HG03108 (cell line): Measurements from ENCODE around the gene IPO8.
"Not testable (repeated sequence)": the region's sequence is repeated elsewhere in the genome, so short reads cannot be mapped to it uniquely, and the experiment has no call there.

Source experiments
- ATAC-seq: cut with Tn5 transposase; IDR thresholded peaks from one replicate; pipeline ENCODE4 v1.9.1; 2021; ENCODE audit warnings: moderate library complexity; ENCODE audit not compliant: unreplicated experiment

The IPO8 gene

DNA sequence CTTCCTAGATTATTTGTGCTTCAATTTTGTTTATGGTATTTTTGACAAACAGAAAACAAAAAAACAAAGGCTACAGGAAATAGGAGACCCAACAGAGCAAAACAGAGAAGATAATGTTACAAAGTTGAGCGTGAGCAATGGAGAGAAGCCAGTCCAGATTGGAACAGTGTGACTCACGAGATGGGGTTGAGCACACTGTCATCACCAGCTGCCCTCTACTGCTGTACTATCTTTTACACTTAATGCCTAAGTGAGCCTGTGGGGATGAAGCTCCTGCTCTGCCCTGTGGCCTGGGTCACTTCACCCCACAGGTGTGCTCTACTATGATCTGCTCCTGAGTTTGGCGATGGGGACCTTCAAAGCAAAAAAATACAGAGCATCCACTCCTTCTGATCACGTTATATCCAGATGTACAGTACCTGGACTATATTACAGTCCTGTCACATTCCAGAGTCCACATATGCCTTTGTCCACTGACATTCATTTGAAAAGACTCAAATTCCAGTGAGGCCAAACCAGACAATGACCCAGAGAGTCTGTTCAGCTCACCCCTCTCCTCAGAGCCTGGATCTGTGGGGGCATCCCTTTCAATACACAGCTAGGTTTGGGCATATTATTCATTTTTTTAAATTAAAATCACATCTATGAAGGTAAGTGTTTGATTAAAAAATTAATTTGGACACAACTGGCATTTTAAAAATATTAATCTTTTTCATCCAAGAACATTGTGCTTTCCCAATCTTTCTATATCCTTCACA is 4.4 kb downstream of the IPO8 start:
- no peak for ATAC-seq

DNA sequence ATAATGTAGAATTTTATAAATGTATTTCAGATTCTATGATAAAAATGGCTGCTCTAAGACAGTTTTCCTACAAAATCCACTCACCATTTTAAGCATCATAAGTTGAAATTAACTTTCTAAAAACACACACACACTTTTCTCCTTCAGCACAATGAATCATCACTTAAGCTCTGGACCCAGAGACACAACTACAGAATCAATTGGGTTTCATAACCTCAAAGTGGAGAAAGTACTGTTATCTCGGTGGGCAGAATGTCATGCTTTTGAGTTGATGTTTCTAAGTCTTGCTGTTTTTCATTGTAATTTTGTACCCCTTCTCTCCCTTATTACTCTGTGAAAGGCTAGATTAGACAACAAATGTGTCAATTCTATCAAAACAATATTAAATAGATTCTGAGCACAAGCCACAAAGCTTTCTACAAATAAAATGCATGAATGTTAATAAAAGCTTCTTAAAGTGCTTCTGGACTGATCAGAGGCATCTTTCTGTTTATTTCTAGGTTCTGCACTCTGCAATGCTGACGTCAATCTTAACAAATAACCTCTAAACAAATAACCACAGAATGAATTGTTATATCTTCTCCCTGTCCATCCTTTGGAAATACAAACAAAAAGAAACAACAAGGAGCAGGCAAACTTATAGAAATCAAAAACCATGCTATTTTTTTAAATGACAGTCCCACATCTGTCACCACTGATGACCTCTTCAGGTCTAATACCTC is 8.2 kb downstream of the IPO8 start:
- no peak for ATAC-seq

DNA sequence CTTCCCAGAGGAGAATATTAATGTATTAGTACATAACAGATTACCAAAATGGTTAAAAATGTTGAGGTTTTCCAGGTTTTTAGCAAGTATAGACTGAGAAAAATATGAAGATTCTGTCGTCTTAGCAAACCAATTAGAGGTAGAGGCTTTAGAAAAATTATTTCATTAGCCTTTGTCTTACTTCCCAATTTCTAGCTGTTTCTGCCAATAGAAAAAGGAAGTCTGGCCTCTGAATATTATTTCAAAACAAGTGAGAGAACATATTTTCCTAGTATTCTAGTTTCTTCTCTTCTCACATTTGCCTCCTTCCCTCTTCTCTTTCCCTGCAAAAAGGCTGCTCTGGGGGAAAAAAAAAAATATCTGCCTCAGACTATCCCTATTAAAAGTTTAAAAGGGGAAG is 16.4 kb downstream of the IPO8 start:
- ATAC-seq, result no peak

DNA sequence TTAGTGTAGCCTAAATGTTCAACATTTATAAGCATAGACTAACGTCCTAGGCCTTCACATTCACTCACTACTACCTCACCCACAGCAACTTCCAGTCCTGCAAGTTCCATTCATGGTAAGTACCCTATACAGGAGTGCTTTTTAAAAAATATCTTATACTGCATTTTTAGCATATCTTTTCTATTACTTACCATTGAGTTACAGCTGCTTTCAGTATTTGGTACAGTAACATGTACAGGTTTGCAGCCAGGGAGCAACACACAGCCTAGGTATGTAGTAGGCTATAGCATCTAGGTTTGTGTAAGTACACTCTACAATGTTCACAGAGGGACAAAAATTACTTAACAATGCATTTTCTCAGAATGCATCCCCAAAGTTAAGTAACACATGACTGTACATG is 17.4 kb downstream of the IPO8 start:
- ATAC-seq, result no peak

DNA sequence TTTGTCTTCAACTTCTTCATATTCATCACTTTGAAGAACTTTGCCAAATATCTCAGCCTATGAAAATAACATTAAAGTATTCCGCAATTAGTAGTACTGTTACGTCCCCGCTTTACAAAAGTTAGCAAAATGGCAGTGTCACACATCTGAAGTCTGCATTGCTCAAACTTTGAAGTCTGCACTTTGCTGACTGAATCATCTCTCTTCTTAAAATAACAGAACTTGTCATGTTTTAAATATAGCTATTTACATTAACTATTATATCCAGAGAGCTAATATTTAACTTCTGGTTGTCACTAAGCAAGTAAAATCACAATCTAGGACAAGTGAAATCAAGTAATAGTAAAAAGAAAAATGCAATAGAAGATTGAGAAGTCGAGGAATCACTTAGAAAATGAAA is 34.5 kb downstream of the IPO8 start:
- ATAC-seq, result no peak

DNA sequence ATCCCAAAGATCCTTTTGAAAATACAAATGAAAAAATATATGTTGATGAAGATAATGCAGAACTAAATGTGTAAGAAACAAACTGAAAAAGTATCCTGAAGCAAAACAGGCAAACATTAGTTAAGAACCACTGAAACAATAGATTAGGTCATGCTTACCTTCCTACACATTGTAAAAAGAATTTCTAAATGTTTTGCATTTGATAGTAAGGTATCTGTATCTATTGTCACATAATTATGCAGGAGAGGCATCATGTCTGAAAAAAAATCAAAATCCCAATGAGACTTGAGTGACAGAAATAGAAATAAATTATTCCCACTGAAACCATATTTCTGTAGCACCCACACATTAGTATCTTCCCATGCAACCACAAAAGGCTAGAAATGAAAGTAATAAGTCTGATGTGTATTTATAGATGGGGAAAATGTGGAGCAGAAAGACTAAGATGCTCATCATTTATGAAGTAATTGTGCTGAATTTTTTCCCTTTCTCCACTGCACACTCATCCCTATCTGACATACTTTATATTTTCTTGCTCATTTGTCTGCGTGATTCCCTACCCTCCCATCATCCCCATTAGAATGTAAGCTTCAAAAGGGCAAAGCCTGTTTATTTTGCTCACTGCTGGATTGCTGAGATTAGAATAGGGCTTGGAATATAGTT is 43.5 kb downstream of the IPO8 start:
- ATAC-seq, result no peak

DNA sequence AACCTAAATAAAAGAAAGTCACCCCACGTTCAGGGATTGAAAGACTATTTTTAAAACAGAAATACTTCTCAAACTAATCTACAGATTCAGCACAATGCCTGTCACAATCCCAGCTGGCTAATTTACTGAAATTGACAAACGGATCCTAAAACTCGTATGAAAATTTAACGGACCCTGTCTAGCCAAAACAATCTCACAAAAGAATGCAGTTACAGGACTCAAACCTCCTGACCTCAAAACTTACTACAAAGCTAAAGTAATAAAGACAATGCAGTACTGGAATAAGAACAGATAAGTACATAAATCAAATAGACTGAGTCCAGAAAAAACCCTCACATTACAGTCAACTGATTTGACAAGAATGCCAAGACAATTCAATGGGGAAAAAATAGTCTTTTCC is 48.8 kb downstream of the IPO8 start:
- ATAC-seq, result no peak

DNA sequence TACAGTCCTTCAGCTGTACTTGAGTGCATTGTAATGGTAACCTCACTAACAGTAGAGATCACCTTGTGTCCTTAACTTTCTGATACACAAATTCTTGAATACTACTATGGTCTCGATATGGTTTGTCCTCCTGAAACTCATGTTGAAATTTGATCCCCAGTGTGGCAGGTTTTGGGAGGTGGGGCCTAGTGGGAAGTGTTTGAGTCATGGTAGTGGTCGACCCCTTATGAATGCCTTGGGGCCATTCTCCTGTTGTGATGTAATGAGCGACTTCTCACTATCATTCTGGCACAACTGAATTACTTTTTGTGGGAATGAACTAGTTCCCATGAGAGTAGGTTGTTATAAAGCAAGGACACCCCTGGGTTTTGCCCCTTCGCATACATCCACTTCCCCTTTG is 52.3 kb downstream of the IPO8 start:
- no peak for ATAC-seq

DNA sequence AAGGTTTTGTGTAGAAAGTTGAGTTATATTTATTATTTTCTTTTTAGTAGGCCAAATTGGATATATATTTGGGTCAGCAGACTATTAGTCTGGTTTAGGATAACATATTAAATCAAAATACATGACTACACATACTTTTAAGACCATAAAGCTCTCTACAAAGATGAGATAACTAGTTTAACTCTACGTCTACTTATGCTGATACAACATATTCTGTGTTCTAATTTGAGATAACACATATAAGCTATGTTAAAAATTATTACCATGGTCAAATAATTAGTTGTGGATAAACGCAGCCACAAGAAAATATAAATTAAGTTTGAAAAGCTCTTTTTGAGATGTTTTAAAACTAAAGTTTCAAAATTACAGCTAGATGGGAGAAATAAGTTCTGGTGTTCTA is 55.3 kb downstream of the IPO8 start:
- no peak for ATAC-seq

DNA sequence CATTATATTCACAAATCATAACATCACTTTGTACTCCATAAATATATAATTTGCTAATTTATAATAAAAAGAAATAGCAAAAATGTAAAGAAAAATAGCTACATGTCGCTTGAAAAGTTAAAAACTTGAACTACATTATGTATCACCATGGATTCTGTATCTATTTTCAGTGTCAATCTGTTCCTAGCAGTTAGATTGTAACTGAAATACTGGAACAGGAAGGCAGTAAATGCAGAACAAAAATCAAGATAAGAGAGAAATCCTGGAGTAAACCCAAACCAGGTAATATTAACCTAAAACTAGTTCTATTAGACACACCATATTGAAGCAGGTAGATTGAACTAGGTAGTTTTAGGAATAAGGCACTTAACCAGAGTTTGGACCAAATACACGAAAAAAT is 60.3 kb downstream of the IPO8 start:
- ATAC-seq, result no peak

DNA sequence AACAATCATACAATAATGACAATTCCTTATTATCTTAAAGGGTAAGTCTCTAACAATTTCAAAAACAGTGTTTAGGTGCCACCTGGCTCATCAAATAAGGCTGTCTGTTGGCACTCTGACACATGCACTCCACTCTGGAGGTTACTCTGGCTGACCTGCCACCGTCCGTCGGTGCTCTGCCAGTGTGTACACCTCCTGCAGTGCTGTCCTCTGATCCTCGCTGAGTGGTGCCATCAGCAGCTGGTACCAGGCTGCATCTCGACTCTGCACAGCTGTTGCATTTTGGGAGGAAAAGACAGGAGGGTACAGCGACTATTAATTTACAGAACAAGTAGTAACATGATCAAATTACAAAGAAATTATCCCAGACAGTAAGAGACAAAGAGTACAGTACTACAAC is 63.9 kb downstream of the IPO8 start:
- no peak for ATAC-seq

DNA sequence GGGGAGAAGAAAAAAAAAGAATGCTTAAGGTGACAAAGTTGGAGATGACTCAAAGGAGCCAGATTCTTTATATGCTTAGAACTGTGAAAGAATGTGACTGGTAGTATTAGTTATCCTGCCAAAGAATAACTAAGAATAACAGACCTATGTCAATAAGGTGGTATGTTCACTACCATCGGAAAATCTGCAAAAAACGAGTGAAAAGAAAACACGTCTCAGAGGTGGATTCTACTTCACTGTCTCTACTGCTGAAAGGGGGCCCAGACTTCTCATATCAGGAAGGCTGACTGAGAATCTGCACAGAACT is 64.7 kb downstream of the IPO8 start:
- ATAC-seq, result no peak

DNA sequence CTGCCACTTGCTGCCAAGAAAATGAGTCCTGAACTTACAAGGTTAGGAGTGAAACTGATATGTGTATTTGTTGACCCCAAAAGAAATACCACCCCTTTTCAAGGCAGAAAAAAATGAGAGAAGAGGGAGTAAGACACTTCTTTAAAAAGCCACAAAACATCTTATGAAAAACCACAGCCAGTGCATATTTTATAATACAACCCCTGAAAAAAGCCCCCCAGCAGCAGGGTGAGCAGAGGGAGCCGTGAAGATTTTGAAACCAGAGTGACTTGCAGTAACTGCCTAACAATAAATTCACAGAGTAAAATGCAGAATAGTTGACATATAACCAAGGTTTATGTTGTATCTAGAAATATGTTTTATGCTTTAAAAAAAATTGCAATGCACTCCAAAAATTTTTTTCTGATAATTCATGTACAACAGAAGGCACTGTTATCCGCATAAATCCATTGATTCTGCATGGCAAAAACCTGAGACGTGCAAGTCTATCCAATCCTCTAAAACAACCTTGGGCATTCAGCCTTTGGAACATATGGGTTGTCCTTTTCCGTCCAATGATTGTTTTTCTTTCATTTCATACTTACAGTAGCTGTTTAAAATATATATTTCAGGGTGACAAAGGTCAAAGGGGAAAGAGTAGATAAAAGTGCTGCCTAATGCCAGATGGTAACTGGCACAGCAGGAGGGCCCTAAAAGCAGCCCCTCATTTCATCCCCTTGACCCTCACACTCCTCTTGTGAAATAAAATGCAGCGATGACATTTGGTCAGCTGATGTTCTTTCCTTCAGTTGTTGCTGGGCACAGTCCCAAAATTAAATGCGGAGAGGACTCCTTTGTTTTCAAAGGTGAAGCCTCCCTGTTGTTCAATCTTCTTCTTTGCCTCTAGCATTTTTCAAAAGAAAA is 65.3 kb downstream of the IPO8 start:
- ATAC-seq, result no peak

DNA sequence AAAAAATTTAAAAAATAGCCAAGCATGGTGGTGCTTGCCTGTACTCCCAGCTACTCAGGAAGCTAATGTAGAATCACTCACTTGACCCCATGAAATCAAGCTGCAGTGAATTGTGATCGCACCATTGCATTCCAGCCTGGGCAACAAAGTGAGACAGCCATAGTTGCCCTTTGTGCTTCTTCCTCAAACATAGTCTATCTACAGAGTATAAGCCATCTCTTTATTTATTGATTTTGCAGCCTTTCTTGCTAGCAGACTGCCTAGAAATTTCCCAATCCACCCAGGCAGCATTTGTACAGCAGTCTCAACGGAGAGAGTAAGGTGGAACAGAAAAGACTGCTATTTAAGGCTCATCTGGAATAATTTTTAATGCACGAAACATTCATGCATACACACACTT is 68.8 kb downstream of the IPO8 start:
- ATAC-seq, result no peak

DNA sequence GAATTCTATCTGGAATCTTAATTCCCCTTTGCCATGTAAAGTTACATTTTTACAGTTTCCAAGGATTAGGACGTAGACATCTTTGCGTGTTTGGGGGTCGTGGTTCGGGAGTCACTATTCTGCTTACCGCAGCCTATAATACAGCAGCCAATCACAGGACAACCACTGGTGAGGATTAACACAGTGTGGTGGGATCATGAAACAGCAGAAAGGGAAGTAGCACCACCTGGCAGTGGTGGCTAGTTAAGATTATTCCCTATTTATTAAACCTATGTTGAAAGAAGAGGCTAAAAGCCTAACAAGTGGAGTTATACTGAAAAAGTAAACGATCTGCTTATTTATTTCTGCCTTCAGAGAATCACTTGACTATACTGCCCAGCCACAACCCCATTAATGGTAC is 71.7 kb downstream of the IPO8 start:
- ATAC-seq, result no peak

DNA sequence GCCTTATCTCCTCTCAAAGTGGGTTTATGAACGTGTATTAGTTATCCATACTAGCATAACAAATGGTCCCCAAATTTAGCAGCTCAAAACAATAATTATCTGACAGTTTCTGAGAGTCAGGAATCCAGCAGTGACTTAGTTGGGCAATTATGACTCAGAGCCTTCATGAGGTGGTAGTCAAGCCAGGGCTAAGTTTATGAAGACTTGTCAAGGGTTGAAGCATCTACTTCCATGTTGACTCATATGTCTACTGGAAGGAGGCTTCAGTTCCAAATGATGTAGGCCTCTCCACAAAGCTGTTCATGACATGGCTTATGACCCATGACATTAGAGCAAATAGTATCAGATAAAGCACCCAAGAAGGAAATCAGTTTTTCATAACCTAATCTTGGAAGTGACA is 73.2 kb downstream of the IPO8 start:
- ATAC-seq, result peak; percentile 75

DNA sequence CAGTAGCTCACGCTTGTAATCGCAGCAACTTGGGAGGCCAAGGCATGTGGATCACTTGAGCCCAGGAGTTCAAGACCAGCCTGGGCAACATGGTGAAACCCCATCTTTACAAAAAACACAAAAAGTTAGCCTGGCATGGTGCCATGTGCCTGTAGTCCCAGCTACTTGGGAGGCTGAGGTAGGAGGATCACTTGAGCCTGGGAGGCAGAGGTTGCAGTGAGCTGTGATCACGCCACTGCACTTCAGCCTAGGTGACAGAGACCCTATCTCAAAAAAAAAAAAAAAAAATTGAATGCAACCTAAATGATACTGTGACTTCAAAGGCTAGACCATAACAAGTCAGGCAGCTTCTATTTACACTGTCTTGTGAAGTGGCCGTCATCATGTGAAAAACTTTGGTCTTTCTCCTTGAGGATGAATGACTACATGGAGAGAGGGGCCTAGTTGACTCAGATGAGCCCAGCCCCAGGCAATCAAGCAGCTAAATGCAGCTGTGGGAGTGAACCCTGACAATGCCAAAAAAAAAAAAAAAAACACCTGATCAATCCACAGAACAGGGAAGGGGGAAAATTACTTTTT is 73.9 kb downstream of the IPO8 start:
- ATAC-seq, result not testable (repeated sequence)

DNA sequence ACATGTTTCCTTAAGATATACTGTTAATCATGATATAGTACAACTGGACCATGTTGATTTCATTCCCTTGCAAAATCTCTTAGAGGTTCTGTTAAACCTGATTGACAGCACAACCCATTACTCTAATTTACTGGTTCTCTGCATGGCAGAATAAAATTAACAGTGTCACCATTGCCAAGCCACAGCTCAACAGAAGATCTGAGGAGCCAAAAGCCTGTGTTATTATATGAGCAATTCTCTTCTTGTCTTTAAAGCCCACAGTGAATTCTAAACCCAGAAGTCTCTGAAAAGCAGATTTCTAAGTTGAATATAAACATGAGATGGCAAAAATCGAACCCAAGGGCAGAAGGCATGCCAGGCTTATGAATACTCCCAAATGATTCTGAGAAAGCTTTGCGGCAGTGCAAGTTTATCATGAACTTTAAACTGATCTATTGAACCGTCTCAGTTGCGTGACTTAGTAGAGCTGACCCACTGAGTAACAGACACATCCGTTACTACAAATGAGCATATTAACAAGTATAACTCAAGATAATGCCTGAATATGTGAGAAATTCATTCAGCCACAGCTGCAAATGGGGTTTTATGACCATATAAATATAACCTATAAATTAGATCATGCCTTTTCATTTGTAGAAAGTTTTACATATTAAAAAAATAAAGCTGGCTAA is 78.2 kb downstream of the IPO8 start:
- no peak for ATAC-seq

DNA sequence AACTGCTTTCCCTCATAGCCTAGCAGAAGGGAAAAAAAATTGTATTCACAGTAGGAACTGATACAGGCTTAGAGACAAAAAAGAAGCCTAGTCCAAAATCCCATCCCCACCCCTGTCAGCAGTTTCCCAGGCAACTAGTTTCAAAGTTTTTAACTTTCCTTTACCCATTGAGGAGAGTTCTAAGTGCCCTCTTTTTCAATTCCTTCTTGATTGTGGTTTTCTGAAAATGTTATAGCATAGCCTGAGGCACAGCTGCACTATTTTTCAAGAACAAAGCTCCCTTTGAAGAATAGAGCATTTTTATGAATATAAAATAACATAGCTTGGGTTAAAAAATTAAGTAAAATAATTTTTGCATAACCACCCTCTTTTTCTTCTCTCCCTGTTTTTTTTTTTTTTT is 81.6 kb downstream of the IPO8 start:
- no peak for ATAC-seq

DNA sequence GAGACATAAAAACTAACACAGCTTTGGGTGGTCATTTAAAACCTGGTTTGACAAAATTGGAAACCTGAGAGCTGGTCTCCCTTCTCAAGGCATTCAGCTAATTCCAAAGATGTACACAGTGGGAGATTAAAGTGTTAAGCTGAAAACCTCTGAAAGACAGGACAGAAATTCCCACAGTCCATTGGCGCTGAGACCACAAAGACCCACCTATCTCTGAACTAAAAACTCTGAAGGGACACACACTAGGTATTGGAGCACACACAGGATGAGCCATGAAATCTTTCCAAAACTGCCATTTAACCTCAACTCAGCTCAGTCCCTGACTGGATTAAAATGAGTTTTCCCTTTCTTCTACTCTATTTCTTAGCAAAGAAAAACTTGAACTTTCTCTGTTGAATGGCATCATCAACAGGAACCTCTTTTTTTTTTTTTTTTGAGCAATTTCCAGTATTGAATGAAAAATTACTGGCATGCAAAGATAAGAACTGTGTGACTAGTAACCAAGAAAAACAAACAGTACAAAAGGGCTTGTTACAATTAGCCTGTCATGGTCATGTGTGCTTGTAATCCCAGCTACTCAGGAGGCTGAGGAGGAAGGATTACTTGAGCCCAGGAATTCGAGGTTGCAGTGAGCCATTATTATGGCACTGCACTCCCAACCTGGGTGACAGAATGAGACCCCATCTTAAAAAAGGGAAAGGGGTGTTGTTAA is 82.4 kb downstream of the IPO8 start:
- ATAC-seq, result no peak
